Thymus (tissue), 11 donors: ENCODE measurements around the gene KLHDC4. TPM values are rescaled to one million over a fixed set of nuclear protein-coding genes. Genes with fewer than 3 reads are reported as not detected.

ENCODE experiments used
- DNase-seq, 9 donors: peaks; one replicate each; pipeline ENCODE4 v3.0.0-alpha.2; 2013; ENCODE audit warnings: low spot score in 9 of 9, low read depth in 6 of 9, missing footprints in 1 of 9
- H3K27ac ChIP-seq, 2 donors: one replicate each; pipeline ENCODE4 v1.5.1; 2013; ENCODE audit warnings: control low read depth in 1 of 2, low read depth in 1 of 2, low read length in 1 of 2, mild to moderate bottlenecking in 1 of 2, moderate library complexity in 1 of 2
- H3K27me3 ChIP-seq, 2 donors: one replicate each; pipeline ENCODE4 v1.5.1; 2013; ENCODE audit warnings: low read length in 1 of 2; ENCODE audit not compliant: control insufficient read depth in 2 of 2, insufficient read depth in 1 of 2
- H3K36me3 ChIP-seq, 2 donors: one replicate each; pipeline ENCODE4 v1.5.1; 2013; ENCODE audit warnings: low read length in 1 of 2, mild to moderate bottlenecking in 1 of 2, moderate library complexity in 1 of 2; ENCODE audit not compliant: control insufficient read depth in 2 of 2, insufficient read depth in 2 of 2
- H3K4me1 ChIP-seq, 2 donors: one replicate each; pipeline ENCODE4 v1.5.1; 2013; ENCODE audit warnings: low read length in 2 of 2; ENCODE audit not compliant: control insufficient read depth in 2 of 2, insufficient read depth in 2 of 2
- H3K4me3 ChIP-seq, 2 donors: one replicate each; pipeline ENCODE4 v1.5.1; 2013; ENCODE audit warnings: low read length in 2 of 2, control low read depth in 1 of 2, mild to moderate bottlenecking in 1 of 2
- H3K9me3 ChIP-seq, 2 donors: one replicate each; pipeline ENCODE4 v1.5.1; 2013; ENCODE audit warnings: low read length in 1 of 2, mild to moderate bottlenecking in 1 of 2; ENCODE audit not compliant: control insufficient read depth in 2 of 2, insufficient read depth in 1 of 2
- WGBS: extraction: QIAGEN DNeasy Blood & Tissue Kit; methylation state at CpG from one replicate; pipeline ENCODE4 v1.1.7; 2013; 5-methylcytosine and 5-hydroxymethylcytosine counted together
- polyA plus RNA-seq: library from polyadenylated mRNA; stranded (reverse); fragments of 200-250 nt; gene quantifications from one replicate; pipeline ENCODE4 v1.2.3, GENCODE V29; 2013
- total RNA-seq: library from RNA; stranded (reverse); fragments of 120-200 nt; gene quantifications from one replicate; pipeline ENCODE4 v1.2.4, GENCODE V29; 2013
- donor health status: healthy.

KLHDC4 gene
- total and polyA plus RNA-seq, 2 donors, result 30.0 to 58.3 TPM

DNA sequence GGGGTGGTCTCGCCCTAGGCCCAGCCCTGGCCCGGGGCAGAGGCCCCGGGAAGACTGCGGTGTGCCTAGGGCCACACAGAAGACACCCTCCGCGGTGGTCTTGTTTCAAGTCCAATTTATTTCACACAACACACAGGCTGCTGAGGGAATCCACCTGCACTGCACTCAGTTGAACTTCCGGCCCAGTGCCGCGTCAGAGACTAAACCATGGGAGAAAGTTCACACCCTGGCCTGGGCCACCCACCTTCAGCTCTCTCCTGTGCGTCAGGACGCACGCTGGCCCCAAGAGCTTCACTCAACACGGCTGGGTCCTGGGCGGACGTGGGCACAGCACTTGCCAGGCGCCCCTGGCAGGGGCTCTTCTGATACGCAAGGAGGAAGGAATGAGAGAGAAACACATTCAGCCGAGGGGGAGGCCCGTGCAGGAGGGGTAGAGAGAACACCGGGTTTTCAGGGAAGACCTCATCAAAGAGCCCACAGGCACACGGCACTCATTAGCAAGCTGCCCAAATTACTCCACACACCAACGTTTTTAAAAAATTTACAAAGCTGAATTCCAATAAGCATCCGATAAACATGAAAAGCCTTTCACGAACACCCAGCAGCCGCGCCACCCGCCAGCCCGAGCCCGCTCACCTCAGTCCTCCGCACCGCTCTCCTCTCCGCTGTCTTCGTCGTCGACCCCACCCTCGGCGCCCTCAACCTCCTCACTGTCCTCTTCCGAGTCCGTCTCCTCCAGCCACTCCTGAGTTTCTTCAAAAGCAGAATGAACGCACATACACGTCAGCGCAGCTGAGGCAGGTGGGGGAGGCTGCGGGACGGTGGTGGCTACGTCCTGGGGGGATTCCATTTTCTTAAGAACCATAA lies 57.8 kb downstream of the KLHDC4 start:
- Histone ChIP-seq H3K27me3 (no peaks in the 10 kb centered on the region), H3K4me1 (peaks cover 0 to 55% of the 10 kb centered on the region in 2 donors), H3K36me3 (peaks cover 69 to 73% of the 10 kb centered on the region in 2 donors), H3K9me3 (peaks cover 0 to 5% of the 10 kb centered on the region in 2 donors), H3K4me3 (no peak overlapping the region), H3K27ac (no peak overlapping the region)
- DNase-seq, result no peak
- WGBS, result 96% methylated on average over 45 of the region's 45 CpGs

DNA sequence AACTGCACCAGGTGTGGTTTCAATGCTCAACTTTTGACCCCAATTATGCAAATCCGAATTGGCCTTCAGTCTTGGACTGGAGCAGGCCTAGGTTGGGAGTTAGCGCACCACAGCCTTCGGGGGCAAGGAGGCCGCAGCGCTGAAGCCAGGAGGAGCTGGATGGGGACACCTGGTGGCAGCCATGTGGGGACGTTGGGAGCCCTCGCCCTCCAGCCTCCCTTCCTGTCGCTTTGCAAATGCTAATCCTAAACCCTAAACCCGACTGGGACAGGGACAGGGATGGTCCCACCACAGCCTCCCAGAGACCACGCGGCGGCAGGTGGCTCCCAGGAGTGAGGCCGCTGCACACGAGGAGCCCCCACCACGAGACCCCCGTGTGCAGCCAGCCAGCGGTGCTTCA lies 58.7 kb downstream of the KLHDC4 start:
- 97% methylated on average over 17 of the region's 17 CpGs for WGBS
- DNase-seq, result no peak
- H3K27ac ChIP-seq, result no peak overlapping the region
- peaks cover 66 to 71% of the 10 kb centered on the region in 2 donors for H3K36me3 ChIP-seq
- H3K4me1 ChIP-seq, result peaks cover 6 to 54% of the 10 kb centered on the region in 2 donors
- no peaks in the 10 kb centered on the region for H3K9me3 ChIP-seq
- no peak overlapping the region for H3K4me3 ChIP-seq
- no peaks in the 10 kb centered on the region for H3K27me3 ChIP-seq

DNA sequence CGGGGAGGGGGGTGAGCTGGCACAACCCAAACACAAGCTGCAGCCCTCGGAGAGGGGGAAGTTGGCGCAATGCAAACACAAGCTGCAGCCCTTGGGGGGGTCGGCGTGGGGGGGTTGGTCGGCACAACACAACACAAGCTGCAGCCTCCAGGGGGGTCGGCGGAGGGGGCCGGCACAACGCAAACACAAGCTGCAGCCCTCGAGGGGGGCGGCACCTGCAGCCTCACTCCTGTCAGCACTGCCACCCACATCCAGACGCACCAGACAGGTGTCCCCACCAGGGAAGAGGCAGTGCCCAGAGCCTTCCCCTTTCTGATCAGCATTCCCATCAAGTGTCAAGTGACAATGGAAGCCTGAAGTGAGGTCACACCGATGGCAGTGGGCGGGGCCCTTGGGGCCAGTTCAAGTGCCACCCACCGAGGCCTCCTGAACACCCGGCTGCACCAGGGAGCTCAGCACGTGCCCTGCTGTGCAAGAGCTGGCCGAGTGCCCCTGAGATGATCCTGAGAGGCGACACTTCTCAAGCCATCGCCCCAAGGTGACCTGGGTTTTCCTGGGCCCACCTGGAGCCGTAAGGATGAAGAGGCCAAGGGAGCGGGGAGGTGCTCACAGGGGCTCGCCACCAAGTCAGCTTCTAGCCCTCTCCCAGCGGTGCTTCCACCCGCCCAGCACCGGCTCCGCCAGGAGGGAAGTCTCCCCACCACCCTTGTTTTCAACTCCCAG lies 59.3 kb downstream of the KLHDC4 start:
- WGBS, result 92% methylated on average over 28 of the region's 28 CpGs
- peaks cover 63 to 64% of the 10 kb centered on the region in 2 donors for H3K36me3 ChIP-seq
- no peak for DNase-seq

DNA sequence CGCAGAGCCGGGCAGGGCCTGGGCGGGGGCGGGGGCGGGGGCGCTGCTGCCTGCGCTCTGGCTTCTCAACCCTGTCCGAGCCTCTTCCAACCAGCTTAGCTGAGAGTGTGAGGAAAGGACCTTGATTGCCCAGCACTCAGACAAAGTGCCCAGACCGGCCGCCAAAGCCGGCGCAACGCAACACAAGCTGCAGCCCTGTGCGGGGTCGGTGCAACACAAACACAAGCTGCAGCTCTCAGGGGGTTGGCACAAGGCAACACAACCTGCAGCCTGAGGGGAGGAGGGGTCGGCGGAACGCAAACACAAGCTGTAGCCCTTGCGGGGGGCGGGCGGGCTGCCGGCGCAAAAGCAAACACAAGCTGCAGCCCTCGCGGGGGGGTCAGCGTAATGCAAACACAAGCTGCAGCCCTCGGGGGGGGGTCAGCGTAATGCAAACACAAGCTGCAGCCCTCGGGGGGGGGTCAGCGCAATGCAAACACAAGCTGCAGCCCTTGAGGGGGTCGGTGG lies 60.0 kb downstream of the KLHDC4 start:
- Histone ChIP-seq H3K4me3 (no peak overlapping the region), H3K27ac (no peak overlapping the region), H3K27me3 (no peaks in the 10 kb centered on the region), H3K36me3 (peaks cover 58 to 60% of the 10 kb centered on the region in 2 donors), H3K9me3 (no peaks in the 10 kb centered on the region), H3K4me1 (peaks cover 18 to 60% of the 10 kb centered on the region in 2 donors)
- WGBS, result 94% methylated on average over 31 of the region's 31 CpGs
- DNase-seq, result no peak

More for the DNA sequence above, 59.3 kb downstream of the KLHDC4 start:
- Histone ChIP-seq H3K27ac (peak overlapping the region in 1 of 2 donors; percentile 23), H3K27me3 (no peaks in the 10 kb centered on the region), H3K4me1 (peaks cover 12 to 54% of the 10 kb centered on the region in 2 donors), H3K4me3 (no peak overlapping the region), H3K9me3 (no peaks in the 10 kb centered on the region)

DNA sequence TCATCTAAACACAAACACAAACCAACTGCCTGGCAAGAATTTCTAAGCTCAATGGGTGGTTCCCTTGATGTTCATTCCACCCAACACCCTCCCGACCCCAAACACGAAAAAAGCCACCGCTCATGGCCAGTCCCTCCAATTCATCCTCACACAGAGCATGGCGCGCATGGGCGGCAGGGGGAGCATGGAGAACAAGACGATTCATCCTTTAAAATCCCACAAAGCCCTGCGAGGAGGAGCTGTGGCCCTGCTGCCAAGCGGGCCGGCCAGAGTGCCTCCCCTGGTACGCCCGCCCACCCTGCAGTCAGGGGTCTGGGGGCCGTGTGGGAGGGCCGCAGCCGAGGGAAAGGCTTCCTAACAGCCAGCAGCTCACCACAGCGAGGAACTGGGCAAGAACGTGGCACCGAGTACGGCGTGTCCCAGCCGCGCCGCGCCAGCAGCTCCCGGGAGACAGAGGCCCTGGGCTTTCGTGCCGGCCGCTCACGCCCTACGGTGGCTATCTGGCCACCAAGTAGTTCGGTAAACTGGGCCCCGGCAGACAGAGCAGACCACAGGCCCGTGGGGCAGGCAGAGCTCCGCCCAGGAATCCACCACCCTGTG lies 60.9 kb downstream of the KLHDC4 start:
- Histone ChIP-seq H3K9me3 (peaks cover 0 to 9% of the 10 kb centered on the region in 2 donors), H3K36me3 (peaks cover 50 to 53% of the 10 kb centered on the region in 2 donors), H3K4me3 (no peak overlapping the region), H3K27ac (no peak overlapping the region), H3K27me3 (no peaks in the 10 kb centered on the region), H3K4me1 (peaks cover 18 to 69% of the 10 kb centered on the region in 2 donors)
- 96% methylated on average over 34 of the region's 34 CpGs for WGBS
- DNase-seq, result no peak

DNA sequence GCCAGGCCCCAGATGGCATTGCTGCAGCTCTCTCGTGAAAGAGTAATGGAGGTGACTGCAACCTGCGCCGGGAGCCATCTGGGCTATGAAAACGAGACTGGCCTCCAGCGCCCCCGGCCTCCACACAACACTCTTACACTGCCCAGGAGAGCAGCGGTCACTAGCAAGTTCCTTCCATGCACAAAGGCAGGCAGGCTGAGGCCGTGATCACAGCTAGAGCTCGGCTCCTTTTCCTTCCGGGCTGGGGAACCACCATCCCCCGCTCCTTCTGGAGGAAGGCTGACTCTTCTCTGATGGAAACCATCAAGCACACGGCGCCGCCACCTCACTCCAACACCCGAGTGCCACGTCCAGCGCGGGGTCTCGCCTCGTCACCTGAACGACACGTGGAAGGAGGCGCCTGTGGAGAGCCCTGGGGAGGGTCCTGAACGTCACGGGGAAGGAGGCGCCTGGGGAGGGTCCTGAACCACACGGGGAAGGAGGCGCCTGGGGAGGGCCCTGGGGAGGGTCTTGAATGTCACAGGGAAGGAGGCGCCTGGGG lies 61.9 kb downstream of the KLHDC4 start:
- Histone ChIP-seq H3K27me3 (no peaks in the 10 kb centered on the region), H3K4me3 (no peak overlapping the region), H3K36me3 (peaks cover 47 to 48% of the 10 kb centered on the region in 2 donors), H3K9me3 (peaks cover 0 to 9% of the 10 kb centered on the region in 2 donors), H3K27ac (peak overlapping the region in 1 of 2 donors; percentile 97), H3K4me1 (peaks cover 19 to 75% of the 10 kb centered on the region in 2 donors)
- no peak for DNase-seq
- WGBS, result 91% methylated on average over 29 of the region's 29 CpGs

DNA sequence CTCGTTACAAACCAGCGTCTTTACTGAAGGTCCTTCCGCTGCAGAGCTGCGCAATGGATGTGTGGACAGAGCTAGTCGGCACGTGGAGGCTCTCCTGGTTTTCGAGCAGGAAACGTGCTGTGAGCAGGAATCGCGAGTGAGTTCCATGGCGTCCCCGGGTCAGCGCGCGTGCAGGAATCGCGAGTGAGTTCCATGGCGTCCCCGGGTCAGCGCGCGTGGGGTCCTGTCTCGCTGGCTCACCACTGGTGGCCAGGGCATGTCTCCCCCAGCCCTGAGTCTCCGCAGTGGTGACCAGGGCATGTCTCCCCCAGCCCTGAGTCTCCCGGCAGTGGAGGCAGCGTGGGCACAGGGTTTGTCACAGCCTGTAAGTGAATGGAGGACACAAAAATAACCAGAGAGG lies 62.7 kb downstream of the KLHDC4 start:
- peaks cover 40 to 44% of the 10 kb centered on the region in 2 donors for H3K36me3 ChIP-seq
- peaks cover 0 to 9% of the 10 kb centered on the region in 2 donors for H3K9me3 ChIP-seq
- DNase-seq, result no peak
- H3K27me3 ChIP-seq, result no peaks in the 10 kb centered on the region
- H3K27ac ChIP-seq, result peak overlapping the region in 1 of 2 donors; percentile 97
- no peak overlapping the region for H3K4me3 ChIP-seq
- H3K4me1 ChIP-seq, result peaks cover 21 to 84% of the 10 kb centered on the region in 2 donors
- WGBS, result 70% methylated on average over 26 of the region's 26 CpGs

DNA sequence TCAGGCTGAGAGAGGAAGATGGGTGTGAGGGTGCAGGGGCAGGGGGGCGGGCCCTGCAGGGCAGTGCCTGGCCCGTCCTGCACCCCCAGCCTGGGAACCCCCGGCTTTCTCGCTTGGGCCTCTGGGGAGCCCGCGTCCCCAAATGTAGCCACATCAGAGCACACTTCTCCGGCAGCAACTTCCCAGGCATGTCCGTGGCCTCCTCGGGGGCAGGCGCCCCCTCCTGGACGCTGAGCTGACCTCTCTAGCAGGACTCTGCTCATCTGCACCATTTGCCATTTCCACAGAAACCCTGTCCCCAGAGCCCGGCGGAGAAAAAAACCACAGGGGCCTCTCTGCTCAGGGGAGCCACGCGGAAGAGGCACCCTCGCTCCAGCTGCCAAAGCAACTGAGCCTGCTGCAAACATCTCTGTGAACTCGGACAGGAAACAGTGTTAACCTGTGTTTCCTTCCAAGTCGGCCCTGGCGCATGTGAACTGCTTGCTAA lies 63.4 kb downstream of the KLHDC4 start:
- DNase-seq, result peak in 5 of 9 donors; percentile 63 to 85 (median 66)
- H3K27ac ChIP-seq, result peak overlapping the region; percentile 52 to 97
- H3K4me1 ChIP-seq, result peaks cover 21 to 91% of the 10 kb centered on the region in 2 donors

More for the DNA sequence above, 63.4 kb downstream of the KLHDC4 start:
- H3K27me3 ChIP-seq, result no peaks in the 10 kb centered on the region
- peak overlapping the region in 1 of 2 donors; percentile 0 for H3K4me3 ChIP-seq
- H3K36me3 ChIP-seq, result peaks cover 35 to 37% of the 10 kb centered on the region in 2 donors
- WGBS, result 11% methylated on average over 19 of the region's 19 CpGs
- H3K9me3 ChIP-seq, result peaks cover 0 to 9% of the 10 kb centered on the region in 2 donors
